Left cardiac atrium (tissue), 2 donors: ENCODE data around the gene AAK1. TPM values are rescaled to one million over a fixed set of nuclear protein-coding genes. Genes with fewer than 3 reads are reported as not detected.

Experiments
- total RNA-seq, 2 donors: library from RNA; stranded (reverse); fragmentation: NEBNext Ultra II Directional; extraction: Animal tissue kit (Norgen Biotek cat#: 25700); gene quantifications; one replicate each; pipeline ENCODE4 v1.2.1, GENCODE V29; 2021
- donor health status: DM: no; HTN: yes; CAD: no; lungs with severe emphysema.
- donor health status: DM: yes; HTN: yes; CAD: no.

The AAK1 gene
- total RNA-seq, 2 donors from 2014 or later, result 44.0 to 64.7 TPM

Other genes starting within 250 kb of the AAK1 start
- gene NFU1, start 206.3 kb downstream of the AAK1 start, total RNA-seq, result 10 to 100 TPM; 63.0 to 64.8 TPM
- gene ANXA4, start 98.4 kb upstream of the AAK1 start, total RNA-seq, result 10 to 100 TPM; 41.3 to 50.4 TPM
- gene GMCL1, start 185.9 kb upstream of the AAK1 start, total RNA-seq, result 1 to 10 TPM; 4.8 to 7.1 TPM